Epithelial cell of prostate (primary cell): ENCODE results near the gene FOXK1.

Experiments
- DNase-seq: peaks from one replicate; pipeline ENCODE4 v3.0.0-alpha.2; 2011; ENCODE audit warnings: low read depth, low spot score
- H3K27ac ChIP-seq: fragments of 450-650 bp; 2 replicates; pipeline ENCODE4 v1.5.1; 2017; ENCODE audit warnings: mild to moderate bottlenecking

FOXK1 gene

DNA sequence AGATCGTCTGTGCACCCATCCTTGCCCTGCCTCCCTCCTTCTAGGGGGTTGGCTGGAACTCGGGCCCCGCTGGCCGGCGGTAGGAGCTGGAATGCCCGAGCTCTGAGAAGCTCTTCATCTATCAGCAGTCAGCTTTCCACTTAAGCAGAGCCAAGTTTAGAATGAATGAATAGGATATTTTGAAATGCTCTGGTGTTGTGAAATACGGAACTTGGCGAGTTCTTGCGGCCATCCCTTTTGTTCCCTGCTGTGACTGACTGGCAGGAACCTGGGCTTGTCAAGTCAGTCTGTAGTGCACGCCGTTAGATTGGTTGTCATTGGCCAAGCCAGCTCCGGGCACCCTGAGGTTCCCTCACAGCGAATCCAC, 33.3 kb downstream of the FOXK1 start:
- peak; percentile 60 for DNase-seq
- H3K27ac ChIP-seq = peak overlapping the region; percentile 33

DNA sequence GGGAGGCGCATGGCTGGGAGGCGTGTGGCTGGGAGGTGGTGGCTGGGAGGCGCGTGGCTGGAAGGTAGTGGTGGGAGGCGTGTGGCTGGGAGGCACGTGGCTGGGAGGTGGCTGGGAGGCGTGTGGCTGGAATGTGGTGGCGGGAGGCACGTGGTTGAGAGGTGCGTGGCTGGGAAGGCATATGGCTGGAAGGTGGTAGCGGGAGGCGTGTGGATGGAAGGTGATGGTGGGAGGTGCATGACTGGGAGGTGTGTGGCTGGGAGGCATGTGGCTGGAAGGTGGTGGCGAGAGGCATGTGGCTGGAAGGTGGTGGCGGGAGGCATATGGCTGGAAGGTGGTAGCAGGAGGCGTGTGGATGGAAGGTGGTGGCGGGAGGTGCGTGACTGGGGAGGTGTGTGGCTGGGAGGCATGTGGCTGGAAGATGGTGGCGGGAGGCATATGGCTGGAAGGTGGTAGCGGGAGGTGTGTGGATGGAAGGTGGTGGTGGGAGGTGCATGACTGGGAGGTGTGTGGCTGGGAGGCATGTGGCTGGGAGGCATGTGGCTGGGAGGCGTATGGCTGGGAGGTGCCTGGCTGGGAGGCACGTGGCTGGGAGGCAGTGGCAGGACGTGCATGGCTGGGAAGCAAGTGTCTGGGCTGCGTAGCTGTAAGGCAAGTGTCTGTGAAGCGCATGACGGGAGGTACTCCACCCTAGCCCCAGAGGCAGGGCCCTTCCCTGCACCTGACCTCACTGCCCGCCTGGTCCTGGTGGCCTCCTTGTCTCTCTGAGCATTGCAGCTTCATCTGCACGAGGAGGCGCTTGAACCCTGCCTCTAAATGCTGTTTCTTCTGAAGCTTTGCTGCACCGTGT, 35.1 kb downstream of the FOXK1 start:
- no peak overlapping the region for H3K27ac ChIP-seq
- no peak for DNase-seq

DNA sequence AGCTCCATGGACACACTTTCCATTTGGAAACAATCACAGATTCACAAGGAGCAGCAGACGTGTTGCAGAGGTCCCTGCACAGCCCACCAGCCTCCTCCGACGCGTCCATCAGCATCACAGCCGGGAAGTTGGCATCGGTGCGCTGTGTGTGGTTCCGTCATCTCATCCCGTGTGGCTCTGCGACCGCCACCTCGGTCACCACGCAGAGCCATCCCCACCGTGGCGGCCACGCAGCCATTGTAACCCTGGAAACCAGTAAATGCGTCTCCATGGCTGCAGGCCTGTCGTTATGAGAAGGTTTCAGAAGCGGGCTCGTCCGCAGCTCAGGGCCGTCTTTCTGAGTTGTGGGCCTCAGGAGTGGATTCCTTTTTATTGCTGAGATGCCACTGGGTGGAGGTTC, 36.0 kb downstream of the FOXK1 start:
- no peak for DNase-seq
- no peak overlapping the region for H3K27ac ChIP-seq

DNA sequence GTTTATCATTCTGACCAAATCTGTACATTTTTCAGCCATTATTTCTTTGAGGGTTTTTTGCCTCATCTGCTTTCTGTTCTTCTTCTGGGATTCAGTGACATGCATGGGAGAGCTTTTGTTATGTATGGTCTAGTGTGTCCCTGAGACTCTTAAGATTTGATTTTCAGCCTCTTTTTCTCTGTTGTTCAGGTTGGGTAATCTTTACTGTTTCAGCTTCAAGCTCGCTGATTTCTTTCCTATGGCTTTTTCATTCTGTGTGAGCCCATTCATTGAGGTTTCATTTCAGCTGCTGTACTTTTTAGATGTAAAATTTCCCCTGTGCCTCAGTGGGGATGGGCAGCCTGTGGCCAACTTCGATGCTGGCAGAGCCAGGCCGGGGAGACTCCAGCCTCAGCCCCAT, 38.1 kb downstream of the FOXK1 start:
- H3K27ac ChIP-seq = no peak overlapping the region

DNA sequence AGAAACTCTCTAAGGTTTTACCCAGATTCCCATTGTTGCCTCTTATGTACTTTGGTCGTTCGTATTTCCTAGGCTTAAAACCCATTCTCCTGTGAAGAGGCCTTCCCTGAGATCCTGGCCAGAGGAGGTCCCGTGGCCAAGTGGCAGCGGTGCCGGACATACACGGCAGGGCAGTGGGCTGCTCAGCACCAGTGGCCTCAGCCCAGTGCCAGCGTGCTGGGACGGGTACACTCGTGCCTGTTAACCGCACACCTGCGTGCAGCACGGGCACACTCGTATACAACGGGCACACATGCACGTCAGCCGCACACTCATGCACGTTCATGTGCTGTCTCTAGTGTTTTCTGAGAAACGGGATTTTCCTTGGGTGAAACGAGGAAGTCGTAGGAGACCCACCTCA, 40.2 kb downstream of the FOXK1 start:
- DNase-seq = no peak
- H3K27ac ChIP-seq = no peak overlapping the region

More for the DNA sequence above, 38.1 kb downstream of the FOXK1 start:
- no peak for DNase-seq

DNA sequence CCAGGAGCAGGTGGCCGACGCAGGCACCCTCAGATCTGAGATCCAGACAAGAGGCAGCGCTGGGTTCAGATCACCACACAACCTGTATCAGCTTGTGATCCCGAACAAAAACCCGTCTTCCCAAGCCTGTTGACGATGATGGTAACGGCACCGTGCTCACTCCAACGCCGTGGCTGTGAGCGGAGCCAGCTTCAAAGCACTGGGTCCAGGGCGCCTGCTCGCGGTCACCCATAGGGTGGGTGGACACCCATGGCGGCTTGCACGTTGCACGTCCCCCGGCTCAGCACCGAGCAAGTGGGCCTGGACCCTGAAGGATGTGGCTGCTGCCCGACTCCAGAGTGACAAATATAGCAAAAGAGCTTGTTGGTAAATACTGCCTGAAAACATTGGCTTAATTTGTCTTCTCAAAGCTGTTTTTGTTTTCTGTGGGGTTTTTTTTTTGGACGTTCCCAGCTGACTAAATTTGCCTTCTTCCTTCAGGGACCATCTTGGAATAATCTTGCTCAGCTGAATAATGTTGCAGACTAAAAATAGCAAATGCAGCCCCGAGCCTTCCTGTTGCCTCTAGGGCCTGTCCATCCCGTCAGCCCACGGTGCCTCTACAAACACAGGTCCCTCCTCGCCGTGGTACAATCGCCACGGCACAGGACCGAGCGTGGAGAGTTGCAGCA, 41.0 kb downstream of the FOXK1 start:
- no peak for DNase-seq
- H3K27ac ChIP-seq = no peak overlapping the region

DNA sequence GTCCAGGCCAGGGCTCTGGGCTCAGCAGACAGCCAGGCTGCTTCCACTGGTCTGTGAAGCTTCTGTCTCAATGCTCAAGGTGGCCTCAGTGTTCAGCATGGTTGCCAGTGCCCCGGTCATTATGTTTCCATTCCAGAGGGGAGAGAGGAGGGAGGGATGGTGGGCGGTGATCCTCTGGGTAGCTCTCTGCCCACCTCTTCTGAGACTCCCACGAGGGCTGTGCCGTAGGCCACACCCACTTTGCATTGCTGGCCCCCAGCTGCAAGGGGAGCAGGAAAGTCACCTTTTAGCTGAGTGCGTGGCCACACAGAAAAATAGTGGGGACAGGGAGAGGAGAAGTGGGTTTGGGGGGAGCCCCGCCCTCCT, 42.5 kb downstream of the FOXK1 start:
- peak overlapping the region; percentile 50 for H3K27ac ChIP-seq
- no peak for DNase-seq

DNA sequence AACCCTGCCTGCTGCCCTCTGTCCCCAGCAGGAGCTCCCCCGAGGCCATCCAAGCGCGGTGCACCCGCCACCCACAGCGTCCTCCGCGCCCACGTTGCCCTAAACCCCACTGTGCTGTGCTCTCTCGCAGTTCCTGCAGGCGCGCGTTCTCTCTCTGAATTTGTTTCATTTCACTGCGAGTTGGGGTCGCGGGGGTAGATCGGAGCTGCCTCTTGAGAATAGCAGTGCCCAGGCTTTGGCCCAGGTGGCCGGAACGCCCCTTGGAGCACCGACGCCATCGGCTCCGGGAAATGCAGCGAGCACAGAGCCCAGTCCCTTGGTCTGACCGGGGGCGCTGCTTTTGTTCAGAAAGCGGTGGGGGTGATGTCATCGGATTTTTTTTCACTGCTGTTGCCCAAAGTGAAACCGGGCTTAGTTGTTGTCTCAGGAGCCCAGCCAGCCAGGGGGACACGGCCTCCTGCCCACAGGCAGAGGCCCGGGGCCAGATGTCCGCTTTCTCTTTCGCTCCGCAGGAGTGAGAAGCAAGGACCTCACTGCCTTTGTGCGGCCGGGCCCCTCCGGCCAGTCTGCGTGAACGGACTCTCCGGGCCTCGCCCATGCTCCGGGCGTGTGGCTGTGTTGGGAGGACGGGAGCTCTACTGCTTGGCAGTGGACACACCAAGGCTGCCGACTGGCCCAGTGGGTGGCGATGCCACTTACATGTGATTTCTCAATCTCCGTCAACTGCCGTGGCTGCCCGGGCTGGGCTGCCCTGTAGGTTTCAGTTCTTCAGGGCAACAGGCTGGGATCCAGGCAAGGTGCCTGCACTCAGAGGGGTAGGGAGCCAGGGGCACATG, 43.1 kb downstream of the FOXK1 start:
- peak overlapping the region; percentile 50 for H3K27ac ChIP-seq
- no peak for DNase-seq

DNA sequence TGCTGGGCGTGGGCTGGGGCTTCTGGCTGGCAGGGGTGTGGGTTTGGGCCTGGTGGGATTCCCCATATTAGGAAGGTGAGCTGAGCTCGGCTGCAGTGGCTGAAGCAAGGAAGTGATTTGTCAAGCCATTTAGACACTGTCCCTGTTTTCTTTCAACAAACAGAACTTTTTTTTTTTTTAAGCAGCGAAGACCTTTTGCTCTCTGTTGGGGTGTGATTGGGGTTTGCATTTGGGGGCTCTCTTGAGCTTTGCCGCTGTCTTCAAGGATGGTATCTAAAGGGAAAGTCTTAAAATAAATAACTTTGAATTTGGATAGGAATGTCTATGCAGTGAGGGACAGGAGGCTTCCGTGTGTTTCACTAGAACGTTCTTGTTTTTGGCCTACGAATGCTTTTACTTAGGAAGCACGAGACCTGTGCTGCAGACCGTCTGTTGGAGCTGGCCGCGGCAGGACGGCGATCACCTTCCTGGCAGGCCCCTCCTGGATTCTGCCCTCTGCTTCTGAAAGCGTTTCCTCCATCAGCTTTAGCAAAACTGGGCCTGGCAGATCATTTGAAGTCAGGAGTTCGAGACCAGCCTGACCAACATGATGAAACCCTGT, 43.9 kb downstream of the FOXK1 start:
- peak overlapping the region; percentile 50 for H3K27ac ChIP-seq
- no peak for DNase-seq

DNA sequence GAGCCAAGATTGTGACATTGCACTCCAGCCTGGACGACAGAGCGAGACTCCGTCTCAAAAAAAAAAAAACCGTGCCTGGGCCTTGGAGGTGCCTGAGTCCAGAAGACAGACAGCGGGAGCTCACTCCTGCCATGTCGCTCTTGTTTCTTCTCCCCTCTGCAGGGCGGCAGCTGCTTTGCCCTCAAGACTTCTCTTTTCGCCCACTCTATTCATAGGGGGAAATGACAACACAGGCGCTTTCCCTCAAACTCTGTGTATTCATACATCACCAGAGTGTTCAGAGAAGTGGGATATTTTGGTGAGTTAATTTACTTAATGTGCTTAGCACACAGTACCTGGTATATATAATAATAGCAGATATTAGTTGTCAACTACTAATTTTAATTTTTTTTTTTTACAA, 44.5 kb downstream of the FOXK1 start:
- DNase-seq = no peak
- no peak overlapping the region for H3K27ac ChIP-seq

DNA sequence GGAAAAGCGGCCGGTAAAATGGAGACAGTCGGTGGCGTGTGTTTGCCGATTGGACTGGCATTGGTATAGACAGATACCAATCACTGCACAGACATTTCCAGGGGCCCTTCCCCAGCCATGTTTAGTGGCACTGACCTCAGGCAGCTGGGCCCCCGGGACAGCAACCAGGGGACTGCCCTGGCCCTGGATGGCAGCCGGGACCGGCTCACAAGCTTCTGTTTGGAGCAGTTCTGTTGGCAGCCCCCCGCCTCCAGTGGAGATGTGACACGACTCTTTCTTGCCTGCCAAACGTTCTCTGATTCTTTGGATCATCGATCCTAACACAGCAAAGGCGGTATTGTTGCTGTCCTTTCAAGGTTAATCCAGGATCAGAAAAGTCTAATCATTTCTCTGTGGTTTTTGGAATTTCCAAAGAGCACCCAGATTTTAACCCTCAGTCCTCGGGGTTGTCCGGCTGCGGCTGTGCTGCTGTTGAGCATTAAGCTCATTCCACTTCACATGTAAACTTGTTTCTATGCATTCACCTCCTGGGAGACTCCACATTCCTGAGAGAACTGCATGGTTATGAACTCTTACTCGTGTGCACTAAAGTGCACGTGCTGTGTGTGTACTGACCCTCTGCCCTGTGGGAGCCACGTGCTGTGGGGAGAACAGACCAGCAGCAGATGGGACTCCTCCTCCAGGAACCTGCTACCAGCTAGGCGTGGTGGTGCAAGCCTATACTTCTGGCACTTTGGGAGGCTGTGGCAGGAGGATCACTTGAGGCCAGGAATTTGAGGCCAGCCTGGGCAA, 46.0 kb downstream of the FOXK1 start:
- DNase-seq = no peak
- no peak overlapping the region for H3K27ac ChIP-seq

DNA sequence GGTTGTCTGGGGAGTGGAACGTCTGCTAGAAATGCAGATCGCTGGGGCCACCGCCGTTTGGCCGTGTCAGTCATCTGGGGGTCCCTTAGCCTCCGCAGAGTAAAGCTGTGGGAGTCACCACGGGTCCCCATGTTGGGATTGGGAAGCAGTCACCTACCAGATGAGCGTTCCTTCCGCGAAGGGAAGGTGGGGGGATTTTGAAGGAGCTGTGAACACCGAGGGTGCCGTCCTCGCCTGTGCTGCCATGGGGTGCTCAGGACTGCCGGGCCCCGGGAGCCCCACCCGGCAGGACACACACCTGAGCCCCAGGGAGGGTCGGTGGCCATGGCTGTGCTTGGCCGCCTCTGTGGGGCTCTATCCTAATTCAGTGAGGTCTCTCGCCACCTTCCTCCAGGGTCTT, 47.2 kb downstream of the FOXK1 start:
- no peak for DNase-seq
- H3K27ac ChIP-seq = no peak overlapping the region

DNA sequence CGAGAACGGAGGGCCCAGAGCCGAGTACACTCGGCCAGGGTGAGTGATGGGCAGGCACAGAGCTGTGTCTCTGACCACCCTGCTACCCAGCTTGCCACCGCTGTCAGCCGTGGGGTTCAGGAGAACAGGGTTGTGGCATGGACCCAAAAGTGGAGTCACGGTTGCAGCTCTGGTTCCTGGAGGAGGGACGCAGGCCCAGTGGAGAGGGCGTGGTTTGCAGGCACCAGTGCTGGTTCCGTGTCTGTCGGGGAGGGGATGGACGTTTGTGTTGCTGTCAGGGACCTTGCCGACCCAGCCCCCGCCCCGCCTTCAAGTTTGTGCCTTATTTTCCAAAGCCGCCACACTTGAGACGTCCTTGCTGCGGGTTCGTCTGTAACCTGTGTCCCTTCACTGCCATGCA, 48.2 kb downstream of the FOXK1 start:
- DNase-seq = no peak
- no peak overlapping the region for H3K27ac ChIP-seq

DNA sequence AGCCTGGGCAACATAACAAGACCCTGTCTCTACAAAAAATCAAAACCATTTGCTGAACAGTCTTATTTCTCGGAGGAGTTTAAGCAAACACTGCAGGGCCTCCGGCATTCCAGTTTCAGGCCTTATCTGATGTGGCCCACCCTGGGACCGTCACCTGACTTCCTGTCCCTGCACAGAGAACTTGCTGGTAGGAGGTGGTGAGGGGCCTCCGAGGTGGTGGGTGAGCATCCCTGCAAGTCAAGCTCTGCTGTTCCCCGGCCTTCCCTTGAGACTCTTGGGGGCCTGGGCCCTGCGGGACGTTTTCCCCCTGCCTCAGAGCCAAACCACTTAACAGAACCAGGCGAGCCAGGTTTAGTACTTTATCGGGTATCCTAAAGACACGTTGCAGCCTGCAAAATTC, 48.9 kb downstream of the FOXK1 start:
- no peak overlapping the region for H3K27ac ChIP-seq
- no peak for DNase-seq

DNA sequence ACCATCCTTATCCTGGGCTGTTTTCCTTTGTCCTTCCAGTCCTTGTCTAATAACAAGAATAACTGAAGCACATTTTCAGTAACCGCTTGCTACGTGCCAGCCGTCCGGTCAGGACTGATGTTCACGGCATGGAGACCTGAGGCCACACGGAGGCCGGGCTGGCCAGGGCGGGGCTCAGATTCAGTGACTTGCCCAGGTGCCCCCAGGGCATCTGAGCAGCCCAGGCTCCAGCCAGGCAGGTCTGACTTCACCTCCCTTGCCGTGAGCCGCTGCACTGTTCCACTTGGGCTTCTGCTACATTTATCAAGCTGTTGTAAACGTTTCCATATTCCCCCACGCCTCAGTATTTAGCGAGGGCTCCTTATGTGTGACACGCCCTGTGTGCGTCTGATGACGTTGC, 49.7 kb downstream of the FOXK1 start:
- no peak overlapping the region for H3K27ac ChIP-seq
- no peak for DNase-seq

DNA sequence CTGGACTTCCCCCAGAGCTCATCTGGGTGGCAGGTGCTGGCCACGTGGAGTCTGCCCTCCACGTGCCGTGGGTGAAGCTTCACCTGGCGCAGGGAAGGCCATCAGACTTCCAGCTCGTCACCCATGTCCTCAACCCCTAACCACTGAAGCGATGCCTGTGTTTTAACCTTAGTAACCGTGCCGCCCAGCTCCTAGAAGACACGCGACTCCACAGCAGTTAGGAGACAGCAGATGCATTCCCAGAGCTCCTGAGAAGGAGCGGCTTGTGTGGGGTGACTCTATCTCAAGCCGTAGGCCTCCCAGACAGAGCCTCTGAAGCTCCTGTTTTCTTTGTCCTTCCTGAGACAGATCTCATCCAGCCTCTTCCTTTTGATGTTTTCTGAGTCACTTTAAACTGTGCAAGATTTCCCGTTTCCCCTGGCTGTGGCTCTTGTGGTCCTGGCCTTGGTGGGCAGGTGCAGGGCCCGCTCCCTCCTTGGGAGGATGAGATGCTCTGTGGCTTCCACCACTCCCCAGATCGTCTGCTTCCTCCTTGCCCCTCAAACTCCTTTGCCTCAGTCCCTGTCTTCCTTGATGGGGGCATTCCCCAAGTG, 51.9 kb downstream of the FOXK1 start:
- no peak for DNase-seq
- no peak overlapping the region for H3K27ac ChIP-seq

DNA sequence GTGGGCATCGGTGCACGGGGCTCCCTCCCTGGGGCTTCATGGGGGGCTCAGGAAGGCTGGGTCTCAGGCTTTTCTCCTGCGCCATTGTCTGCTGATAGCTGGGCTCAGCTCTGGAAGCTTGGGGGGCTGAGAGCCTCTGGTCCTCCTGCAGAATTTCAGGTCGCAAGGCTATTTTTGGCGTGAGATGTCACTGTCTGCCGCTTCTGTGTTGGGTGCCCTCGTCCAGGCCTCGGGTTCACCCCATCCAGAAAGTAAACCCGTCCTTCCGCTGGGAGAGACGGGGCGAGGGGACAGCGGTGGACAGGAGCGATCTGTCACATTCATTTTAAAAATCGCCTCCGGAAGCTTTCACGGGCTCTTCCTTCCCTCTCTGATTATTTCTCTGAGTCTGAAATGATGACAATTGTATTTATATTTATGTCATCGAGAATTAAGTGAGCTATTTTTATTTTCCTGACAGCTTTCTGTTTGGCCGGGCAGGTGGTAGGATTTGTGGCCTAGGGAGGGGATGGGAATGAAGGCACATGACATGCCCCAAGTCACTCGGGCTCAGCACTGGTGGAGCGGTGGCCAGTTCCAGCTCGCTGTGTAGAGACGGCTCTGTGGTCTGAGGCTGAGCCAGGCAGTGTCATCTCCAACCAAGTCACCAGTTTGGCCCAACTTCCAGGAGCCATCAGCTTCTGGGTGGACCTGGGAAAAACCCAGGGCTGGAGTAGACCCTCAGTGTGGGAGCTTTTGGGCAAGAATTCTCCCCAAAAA, 52.7 kb downstream of the FOXK1 start:
- no peak for DNase-seq
- no peak overlapping the region for H3K27ac ChIP-seq

DNA sequence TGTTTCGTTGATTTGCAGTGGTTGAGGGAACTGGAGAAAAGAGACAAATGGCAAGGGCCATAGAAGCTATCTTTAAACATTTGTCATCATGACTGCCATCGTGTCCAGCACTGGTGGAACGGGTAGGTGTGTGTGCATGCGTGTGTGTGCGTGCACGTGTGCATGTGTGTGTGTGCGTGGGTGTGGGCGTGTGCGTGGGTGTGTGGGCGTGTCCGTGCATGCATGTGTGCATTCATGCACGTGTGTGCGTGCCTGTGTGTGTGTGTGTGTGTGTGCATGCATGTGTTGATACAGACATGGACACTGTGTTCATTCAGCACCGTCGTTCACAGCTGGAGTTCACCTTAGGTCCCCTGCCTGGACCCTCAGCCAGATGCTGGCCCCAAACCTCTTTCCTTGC, 55.2 kb downstream of the FOXK1 start:
- no peak for DNase-seq
- H3K27ac ChIP-seq = no peak overlapping the region
